Neural progenitor cell (in vitro differentiated cells): Measurements from ENCODE around the gene DIRAS1.

ENCODE experiments used
- EZH2phosphoT487 ChIP-seq: fragments of 200-600 bp; sonication (generic); IDR thresholded peaks from 2 replicates; pipeline ENCODE4 v1.6.1; 2017; ENCODE audit warnings: antibody characterized with exemption
- TF ChIP-seq, protein P1 (sequence below): fragments of 200-600 bp; sonication (generic); IDR thresholded peaks from 2 replicates; pipeline ENCODE4 v1.5.1; 2017; ENCODE audit warnings: antibody characterized with exemption, mild to moderate bottlenecking

DNA sequence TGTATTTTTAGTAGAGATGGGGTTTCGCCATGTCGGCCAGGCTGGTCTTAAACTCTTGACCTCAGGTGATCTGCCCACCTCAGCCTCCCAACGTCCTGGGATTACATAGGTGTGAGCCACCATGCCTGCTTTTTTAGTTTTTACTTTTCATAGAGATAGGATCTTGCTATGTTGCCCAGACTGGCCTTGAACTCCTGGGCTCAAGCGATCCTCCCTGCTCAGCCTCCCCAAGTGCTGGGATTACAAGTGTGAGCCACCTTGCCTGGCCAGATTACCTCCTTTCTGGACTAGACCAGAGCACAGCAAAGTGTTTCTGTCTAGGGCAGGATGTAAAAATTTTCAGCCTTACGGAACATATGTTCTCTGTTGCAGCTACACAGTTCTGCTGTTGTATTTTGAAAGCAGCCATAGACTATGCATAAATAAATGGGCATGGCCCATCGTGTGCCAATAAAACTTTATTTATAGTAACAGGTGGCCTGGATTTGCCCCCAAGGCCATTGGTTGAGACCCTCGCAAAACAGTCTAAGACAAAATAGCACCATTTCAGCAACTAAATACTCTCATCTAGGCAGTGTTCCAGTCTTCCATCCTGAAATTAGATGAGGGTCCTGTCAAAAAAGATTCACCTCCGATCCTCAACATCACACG lies 54.7 kb downstream of the DIRAS1 start:
- TF ChIP-seq, protein P1, sequence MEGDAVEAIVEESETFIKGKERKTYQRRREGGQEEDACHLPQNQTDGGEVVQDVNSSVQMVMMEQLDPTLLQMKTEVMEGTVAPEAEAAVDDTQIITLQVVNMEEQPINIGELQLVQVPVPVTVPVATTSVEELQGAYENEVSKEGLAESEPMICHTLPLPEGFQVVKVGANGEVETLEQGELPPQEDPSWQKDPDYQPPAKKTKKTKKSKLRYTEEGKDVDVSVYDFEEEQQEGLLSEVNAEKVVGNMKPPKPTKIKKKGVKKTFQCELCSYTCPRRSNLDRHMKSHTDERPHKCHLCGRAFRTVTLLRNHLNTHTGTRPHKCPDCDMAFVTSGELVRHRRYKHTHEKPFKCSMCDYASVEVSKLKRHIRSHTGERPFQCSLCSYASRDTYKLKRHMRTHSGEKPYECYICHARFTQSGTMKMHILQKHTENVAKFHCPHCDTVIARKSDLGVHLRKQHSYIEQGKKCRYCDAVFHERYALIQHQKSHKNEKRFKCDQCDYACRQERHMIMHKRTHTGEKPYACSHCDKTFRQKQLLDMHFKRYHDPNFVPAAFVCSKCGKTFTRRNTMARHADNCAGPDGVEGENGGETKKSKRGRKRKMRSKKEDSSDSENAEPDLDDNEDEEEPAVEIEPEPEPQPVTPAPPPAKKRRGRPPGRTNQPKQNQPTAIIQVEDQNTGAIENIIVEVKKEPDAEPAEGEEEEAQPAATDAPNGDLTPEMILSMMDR = no peak
- TF ChIP-seq EZH2phosphoT487 = no peak
